Stimulated activated CD4-positive, alpha-beta T cell treated with anti-CD3 and anti-CD28 coated beads, Interleukin-1b, Interleukin-23, amount 100 ng/mL, for 4 hours (primary cell): Measurements from ENCODE around the gene GIMAP8.

Experiments
- DNase-seq, 2 donors: peaks; one replicate each; pipeline ENCODE4 v3.0.0-alpha.2; 2020; ENCODE audit warnings: low read depth in 2 of 2

GIMAP8 gene

DNA sequence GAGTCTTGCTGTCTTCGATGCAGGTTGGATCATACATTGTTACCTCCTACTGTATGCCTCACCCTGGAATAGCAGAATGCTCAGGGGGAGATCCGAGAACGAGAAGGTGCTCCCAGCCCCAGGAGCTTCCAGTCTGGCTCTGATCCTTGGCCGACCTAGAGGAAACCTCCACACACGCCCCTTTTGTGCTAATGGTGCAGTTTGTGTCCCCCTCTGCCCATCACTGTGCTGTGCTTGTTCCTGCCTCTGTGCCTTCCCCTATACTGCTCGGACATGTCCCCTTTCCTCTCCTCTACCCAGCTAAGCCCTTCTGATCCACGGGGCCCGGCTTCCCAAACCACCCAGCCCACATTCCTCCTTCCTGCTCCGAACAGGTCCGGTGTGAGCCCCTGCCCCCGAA is 38.8 kb upstream of the GIMAP8 start:
- DNase-seq, result no peak

DNA sequence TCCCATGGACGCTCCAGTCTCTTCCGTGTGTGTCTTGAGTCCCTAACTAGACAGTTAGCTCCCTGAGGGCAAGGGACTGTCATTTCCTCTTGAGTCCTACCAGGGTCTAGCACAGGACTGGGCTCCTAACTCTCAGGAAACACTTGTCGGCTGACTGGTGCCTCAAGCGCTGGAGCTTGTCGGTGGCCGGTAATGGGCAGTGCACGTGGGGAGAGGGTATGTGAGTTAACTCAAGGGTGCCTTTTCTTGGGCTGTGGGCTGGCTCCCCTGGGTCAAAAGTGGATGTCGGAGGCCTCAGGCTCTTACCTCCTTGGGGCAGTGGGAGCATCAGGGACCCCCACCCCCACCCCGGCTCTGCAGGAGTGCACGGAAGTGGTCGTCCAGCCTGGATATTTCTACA is 38.4 kb upstream of the GIMAP8 start:
- no peak for DNase-seq

- no peak for DNase-seq
Observed at GRCh38 chr7:150412518-150413488, 37.6 kb upstream of the GIMAP8 start.

DNA sequence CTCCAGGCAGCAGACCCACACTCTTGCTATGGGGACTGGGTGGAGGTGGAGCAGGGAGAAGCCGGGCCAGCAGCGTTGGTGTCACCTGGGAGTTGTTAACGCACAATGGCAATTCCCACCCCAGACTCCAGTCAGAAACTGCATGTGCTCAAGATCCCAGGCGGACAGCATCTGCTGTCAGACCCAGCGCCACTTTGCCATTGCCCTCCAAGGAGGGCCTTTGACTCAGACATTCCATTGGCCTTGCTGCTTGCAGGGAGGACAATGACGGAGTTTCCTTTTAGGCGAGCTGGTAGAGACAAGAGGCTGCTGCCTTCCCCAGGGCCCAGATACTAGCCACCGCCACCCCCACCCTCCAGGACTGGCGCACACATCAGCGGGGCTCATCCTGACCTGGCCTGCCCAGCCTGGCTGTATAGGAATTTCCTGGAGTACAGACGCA is 36.8 kb upstream of the GIMAP8 start:
- no peak for DNase-seq

DNA sequence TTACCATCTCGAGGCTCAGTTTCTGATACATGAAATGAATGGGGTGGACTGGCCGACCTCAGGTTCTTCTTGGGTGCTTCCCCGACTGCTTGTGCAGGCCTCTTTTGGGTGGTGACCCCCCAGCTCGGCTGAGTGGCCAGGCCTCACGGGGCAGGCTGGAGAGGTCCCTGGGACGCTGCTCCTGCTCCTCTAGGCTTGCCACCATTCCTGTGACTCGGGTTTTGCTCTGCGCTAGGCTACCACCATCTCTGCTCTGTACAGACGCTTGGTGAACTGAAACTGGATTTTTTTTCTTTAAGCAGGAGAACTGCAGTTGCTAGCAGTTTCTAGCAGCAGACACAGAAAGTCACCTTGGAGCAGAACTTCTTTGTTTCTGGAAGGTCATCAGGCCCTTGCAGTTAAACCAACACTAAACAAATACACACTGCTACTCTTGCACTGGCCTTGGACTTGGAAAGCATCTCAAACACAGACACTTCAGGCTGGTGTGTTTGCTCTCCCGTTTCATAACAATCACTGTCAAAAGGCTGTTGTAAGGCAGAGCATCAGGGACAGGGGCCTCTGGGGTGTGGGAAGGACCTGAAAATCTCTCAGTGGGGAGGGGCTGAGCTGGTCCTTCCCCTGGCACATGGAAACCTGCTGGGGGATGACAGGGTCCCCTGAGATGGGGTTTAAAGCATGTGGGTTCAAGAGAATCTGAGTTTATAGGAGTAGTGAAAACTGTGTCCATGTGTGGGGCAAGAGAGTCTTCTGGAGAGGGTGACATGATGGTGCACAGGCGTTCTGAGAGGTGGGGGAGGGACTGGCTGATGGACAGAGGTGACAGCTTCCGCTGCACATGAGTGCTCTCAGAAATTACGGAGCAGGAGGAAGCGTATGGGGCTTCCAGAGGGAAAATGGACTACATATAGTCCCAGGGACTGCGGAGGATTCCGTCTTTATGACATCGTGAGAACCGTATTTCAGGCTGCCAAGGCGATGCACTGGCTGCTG is 35.0 kb upstream of the GIMAP8 start:
- no peak for DNase-seq

- no peak for DNase-seq
Observed at GRCh38 chr7:150417239-150417638, 33.2 kb upstream of the GIMAP8 start.

DNA sequence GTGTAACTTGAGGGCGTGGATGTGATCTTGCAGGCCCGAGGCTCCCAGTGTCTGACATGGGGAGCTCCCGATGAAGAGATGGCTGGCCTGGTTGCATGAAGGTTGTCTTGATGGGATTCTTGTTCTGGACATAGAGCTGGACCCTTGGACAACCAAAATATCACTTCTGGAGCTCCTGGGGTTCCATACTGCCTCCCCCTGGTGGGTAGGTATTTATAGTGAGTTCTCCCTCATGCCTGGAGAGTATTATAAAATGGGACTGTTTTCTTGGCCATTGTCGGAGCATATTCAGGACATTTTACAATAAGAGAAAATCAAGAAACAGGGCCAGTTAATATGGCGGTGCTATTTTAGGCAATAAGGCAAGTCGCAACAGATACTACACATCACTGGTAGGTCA is 32.6 kb upstream of the GIMAP8 start:
- no peak for DNase-seq

- no peak for DNase-seq
Observed at GRCh38 chr7:150420242-150420641, 30.2 kb upstream of the GIMAP8 start.

GRCh38 chr7:150420987-150421674 is 29.3 kb upstream of the GIMAP8 start:
- DNase-seq, result peak; percentile 75 to 88

GRCh38 chr7:150421831-150422230 is 28.6 kb upstream of the GIMAP8 start:
- DNase-seq, result no peak

GRCh38 chr7:150425670-150426069 is 24.8 kb upstream of the GIMAP8 start:
- DNase-seq, result no peak

GRCh38 chr7:150428671-150429451 is 21.6 kb upstream of the GIMAP8 start:
- no peak for DNase-seq

- DNase-seq, result no peak
Observed at GRCh38 chr7:150429699-150430098, 20.7 kb upstream of the GIMAP8 start.

DNA sequence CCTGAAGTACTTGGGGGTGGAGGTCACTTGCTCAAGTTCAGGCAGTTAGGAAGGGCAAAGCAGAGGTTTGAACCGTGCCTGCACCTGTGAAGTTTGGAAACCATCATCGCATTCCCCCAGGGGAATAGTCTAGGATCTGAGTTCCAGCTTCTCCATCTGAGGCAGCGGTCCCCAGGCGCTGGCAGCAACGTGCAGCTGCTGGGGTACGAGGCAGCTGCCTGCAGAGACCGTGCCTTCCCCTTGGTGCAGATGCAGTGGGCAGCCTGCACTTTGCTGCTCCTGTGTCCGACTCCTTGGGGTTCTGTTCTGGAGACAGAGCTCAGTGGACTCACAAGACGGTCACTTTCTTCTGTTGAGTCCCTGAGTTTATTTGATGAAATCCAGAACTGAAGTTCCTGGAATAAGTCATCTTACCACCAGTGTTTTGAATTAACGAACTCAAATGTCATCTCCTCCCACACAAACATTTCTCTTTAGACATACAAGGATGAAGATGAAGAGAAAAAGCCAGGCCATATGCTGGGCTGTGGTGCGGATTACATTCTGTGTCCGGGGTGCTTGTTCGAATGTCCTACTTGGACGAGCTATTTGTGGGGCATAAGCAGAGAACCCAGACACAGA is 19.9 kb upstream of the GIMAP8 start:
- DNase-seq, result no peak

DNA sequence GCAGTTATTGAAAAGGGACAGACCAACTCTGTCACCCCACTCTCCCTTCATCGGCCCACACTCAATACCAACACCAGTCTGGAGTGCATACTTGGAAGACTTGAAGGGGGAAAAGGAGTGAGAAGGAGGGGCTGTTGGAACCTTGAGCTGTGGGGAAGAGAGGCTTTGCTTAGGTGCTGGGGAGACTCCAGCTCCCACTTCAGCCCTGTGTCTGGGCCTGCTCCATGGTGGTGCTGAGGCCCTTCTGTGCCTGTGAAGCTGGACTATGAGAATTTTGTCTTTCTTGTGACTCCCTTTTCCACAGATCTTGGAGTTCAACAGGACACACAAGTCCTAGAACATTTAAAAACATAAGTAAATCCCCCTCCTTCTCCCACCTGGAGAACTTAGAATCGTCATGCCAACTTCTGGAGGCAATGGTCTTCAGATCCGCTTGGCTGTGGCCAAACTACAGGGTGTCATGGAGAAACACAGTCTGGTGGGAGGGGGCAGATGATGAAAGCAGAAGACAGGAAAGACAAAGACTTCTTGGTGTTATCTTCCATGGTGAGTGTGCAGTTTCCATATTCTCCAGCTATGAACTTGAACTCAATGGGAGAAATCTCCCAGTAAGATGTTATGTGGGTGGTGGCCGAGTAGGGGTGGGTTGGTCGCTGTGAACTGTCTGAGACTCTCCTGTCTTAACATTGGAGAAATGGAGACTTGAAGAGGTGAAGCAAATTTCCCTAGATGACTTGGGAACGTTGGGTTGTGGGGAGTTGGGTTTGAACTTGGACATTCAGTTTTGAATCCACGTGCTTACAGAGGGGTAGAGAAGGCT is 18.4 kb upstream of the GIMAP8 start:
- no peak for DNase-seq

- DNase-seq, result no peak
Observed at GRCh38 chr7:150432915-150433892, 17.2 kb upstream of the GIMAP8 start.

- DNase-seq, result no peak
Observed at GRCh38 chr7:150434240-150434639, 16.2 kb upstream of the GIMAP8 start.

GRCh38 chr7:150435047-150435389 is 15.4 kb upstream of the GIMAP8 start:
- DNase-seq, result no peak
